ENCODE results near the gene APOL6.
A peak's percentile ranks its signal among the peaks of the same experiment; 100 is the strongest.

The APOL6 gene

GRCh38 chr22:35616043-35616442 is 32.2 kb upstream of the APOL6 start:
- DNase-seq (ENCODE audit: low read depth) = no peak
- no peak for TF ChIP-seq CTCF (IDR thresholded peaks at IDR 0.05; ENCODE audit: low read length, missing control alignments)
- H3K4me3 ChIP-seq (replicated peaks; ENCODE audit: low read depth, low read length) = no peak overlapping the region

GRCh38 chr22:35617137-35617755 is 31.0 kb upstream of the APOL6 start, which contains the start of gene MB:
MB (minus strand) TSS chr22:35617329; CDS start chr22:35617257, 72 bp downstream.
- TF ChIP-seq CTCF (IDR thresholded peaks at IDR 0.05; ENCODE audit: low read length, missing control alignments) = no peak
- H3K4me3 ChIP-seq (replicated peaks; ENCODE audit: low read depth, low read length) = no peak within 1 kb of the TSS
- no peak for DNase-seq (ENCODE audit: low read depth)

GRCh38 chr22:35618427-35619223 is 29.6 kb upstream of the APOL6 start:
- H3K4me3 ChIP-seq (replicated peaks; ENCODE audit: low read depth, low read length) = no peak overlapping the region
- no peak for DNase-seq (ENCODE audit: low read depth)
- TF ChIP-seq CTCF (IDR thresholded peaks at IDR 0.05; ENCODE audit: low read length, missing control alignments) = no peak

- DNase-seq (ENCODE audit: low read depth) = no peak
- no peak for TF ChIP-seq CTCF (IDR thresholded peaks at IDR 0.05; ENCODE audit: low read length, missing control alignments)
- no peak overlapping the region for H3K4me3 ChIP-seq (replicated peaks; ENCODE audit: low read depth, low read length)
These were observed 28.7 kb upstream of the APOL6 start for GRCh38 chr22:35619336-35620094.

- no peak overlapping the region for H3K4me3 ChIP-seq (replicated peaks; ENCODE audit: low read depth, low read length)
- peak; percentile 34 for DNase-seq (ENCODE audit: low read depth)
- TF ChIP-seq CTCF (IDR thresholded peaks at IDR 0.05; ENCODE audit: low read length, missing control alignments) = no peak
These were observed 27.5 kb upstream of the APOL6 start for GRCh38 chr22:35620624-35621251.

- H3K4me3 ChIP-seq (replicated peaks; ENCODE audit: low read depth, low read length) = no peak overlapping the region
- no peak for DNase-seq (ENCODE audit: low read depth)
- TF ChIP-seq CTCF (IDR thresholded peaks at IDR 0.05; ENCODE audit: low read length, missing control alignments) = no peak
These were observed 26.8 kb upstream of the APOL6 start for GRCh38 chr22:35621451-35621850.
